Neural cell (in vitro differentiated cells): ENCODE data around the gene TOX2.

Experiments used
- CTCF ChIP-seq: fragments of 450-650 bp; IDR thresholded peaks from 2 replicates; pipeline ENCODE4 v1.5.1; 2014; ENCODE audit warnings: antibody characterized with exemption, mild to moderate bottlenecking, moderate library complexity; ENCODE audit not compliant: poor library complexity, severe bottlenecking
- EP300 ChIP-seq: fragments of 450-650 bp; conservative IDR thresholded peaks from 2 replicates; pipeline ENCODE4 v1.6.1; 2014; ENCODE audit warnings: antibody characterized with exemption, mild to moderate bottlenecking, moderate library complexity; ENCODE audit not compliant: poor library complexity, severe bottlenecking
- EZH2 ChIP-seq: fragments of 200-600, 300-800 bp; shearing (Covaris generic), sonication (generic); IDR thresholded peaks from 2 replicates; pipeline ENCODE4 v1.6.1; 2014; ENCODE audit warnings: antibody characterized with exemption, low read length, borderline replicate concordance, mild to moderate bottlenecking; ENCODE audit not compliant: insufficient read depth, poor library complexity, severe bottlenecking
- POLR2AphosphoS5 ChIP-seq: IDR thresholded peaks from 2 replicates; pipeline ENCODE4 v1.6.1; 2012
- RAD21 ChIP-seq: fragments of 450-650 bp; conservative IDR thresholded peaks from 2 replicates; pipeline ENCODE4 v1.6.1; 2014; ENCODE audit warnings: antibody characterized with exemption, mild to moderate bottlenecking, moderate library complexity
- SMC3 ChIP-seq: fragments of 450-650 bp; conservative IDR thresholded peaks from 2 replicates; pipeline ENCODE4 v1.6.1; 2014; ENCODE audit warnings: antibody characterized with exemption, mild to moderate bottlenecking, moderate library complexity; ENCODE audit not compliant: poor library complexity
- TAF1 ChIP-seq: IDR thresholded peaks from 2 replicates; pipeline ENCODE4 v1.6.1; 2012; ENCODE audit warnings: low read depth

- TF ChIP-seq TAF1: no peak
- no peak for TF ChIP-seq SMC3
- TF ChIP-seq CTCF: no peak
- TF ChIP-seq EP300: no peak
- TF ChIP-seq POLR2AphosphoS5: no peak
- TF ChIP-seq EZH2: no peak
- TF ChIP-seq RAD21: no peak
Observed at GRCh38 chr20:44085616-44086434, 171.2 kb downstream of the TOX2 start.
